ENCODE data around the gene SMC2.

GRCh38 chr9:104074876-104075275, 19.2 kb upstream of the SMC2 start:
- TF ChIP-seq CTCF (IDR thresholded peaks at IDR 0.05) (no peak), POLR2A (IDR thresholded peaks at IDR 0.05) (no peak), POLR2AphosphoS5 (IDR thresholded peaks at IDR 0.05) (no peak)
